ENCODE results near the gene NKX6-1. TPM values are rescaled to one million over a fixed set of nuclear protein-coding genes. Genes with fewer than 3 reads are reported as not detected.

The NKX6-1 gene
- 0.52 and 2.6 TPM in 2 replicates for total RNA-seq (2014; rRNA removed; shearing (Covaris generic); ENCODE audit: low replicate concordance)

DNA sequence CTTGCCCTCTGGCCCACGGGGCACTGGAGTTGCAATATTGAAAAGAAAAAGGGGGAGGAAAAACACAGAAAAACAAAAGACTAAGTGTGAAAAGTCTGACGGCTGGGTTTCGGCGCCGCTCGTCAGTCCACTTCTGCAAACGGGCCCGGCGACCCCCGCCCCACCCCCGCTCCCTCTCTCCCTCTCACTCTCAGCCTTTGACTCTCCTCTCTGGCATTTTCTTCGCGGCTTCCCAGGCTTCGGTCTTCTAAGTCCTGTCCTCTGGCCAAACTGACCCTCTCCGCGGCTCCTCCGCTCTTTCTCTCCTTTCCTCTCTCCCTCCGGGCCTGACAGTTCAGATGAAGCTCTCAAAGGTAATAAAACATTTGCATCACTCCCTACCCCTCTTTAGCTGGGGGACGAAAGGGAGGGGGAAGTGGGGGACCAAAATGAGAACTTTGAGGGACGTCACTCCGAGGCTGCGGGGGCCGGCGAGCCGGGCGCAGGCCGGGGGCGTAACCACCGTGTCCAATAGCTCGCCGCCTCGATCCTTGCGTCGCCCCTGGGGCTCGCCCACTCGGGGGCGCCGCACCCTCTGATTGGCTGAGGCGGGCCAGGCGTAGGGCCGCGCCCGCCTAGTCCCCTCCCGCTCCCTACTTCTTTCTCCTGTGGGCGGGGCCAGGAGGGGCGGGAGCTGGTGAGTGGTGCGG is at the start of gene NKX6-1:
TSS of gene NKX6-1 (minus strand) at position 358 of the 689 bp plus-strand sequence. CDS start 1,064 bp downstream, outside the sequence.
- Histone ChIP-seq H3K36me3 (peaks cover 5% of the 10 kb centered on the region; the same call in 1 of the 2 replicates), H3K4me3 (peak within 1 kb of the TSS; percentile 67), H3K27me3 (no peaks in the 10 kb centered on the region), H3K9me3 (no peaks in the 10 kb centered on the region)
- DNase-seq, result peak; percentile 91

DNA sequence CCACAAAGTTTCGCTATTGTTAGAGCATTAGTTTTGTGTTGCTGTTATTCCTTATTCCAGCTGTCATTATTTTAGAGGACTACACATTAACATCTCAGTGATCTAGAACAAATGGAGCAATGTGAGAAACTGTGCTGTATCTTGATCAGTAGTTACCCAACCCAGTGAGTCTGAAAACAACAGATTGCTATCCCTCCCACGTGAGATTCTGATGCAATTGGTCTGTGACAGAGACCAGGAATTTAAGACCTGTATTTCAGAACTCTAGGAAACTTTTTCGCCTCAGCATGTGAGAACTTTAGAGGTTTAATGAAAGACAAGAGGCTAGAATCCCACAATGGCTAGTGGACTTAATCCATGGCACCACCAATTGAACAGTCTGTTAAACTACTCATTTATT is 48.1 kb upstream of the NKX6-1 start:
- no peak for DNase-seq
- no peak overlapping the region for H3K4me3 ChIP-seq
- no peaks in the 10 kb centered on the region for H3K27me3 ChIP-seq
- no peaks in the 10 kb centered on the region for H3K36me3 ChIP-seq
- no peaks in the 10 kb centered on the region for H3K9me3 ChIP-seq

DNA sequence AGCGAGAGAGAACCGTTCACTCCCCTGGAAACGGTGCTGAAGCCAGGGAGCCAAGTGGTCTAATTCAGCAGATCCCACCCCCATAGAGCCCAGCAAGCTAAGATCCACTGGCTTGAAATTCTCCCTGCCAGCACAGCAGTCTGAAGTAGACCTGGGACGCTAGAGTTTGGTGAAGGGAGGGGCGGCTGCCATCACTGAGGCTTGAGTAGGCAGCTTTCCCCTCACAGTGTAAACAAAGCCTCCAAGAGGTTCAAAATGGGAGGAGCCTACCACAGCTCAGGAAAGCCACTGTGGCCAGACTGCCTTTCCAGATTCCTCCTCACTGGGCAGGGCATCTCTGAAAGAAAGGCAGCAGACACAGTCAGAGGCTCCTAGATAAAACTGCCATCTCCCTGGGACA is 46.0 kb upstream of the NKX6-1 start:
- Histone ChIP-seq H3K27me3 (no peaks in the 10 kb centered on the region), H3K36me3 (no peaks in the 10 kb centered on the region), H3K4me3 (no peak overlapping the region), H3K9me3 (no peaks in the 10 kb centered on the region)
- DNase-seq, result no peak

DNA sequence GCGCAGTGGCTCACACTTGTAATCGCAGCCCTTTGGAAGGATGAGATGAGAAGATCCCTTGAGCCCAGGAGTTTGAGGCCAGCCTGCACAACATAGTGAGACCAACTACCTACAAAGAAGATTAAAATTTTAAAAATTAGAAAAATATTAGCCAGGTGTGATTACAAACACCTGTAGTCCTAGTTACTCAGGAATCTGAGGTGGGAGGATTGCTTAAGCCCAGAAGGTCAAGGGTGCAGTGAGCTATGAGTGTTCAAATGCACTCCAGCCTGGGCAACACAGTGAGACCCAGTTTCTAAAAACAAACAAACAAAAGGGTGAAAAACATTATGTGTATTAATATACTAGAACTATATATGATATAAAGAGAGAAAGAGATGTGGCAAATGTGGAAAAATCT is 36.8 kb upstream of the NKX6-1 start:
- H3K4me3 ChIP-seq, result no peak overlapping the region
- no peak for DNase-seq
- H3K9me3 ChIP-seq, result no peaks in the 10 kb centered on the region
- no peaks in the 10 kb centered on the region for H3K27me3 ChIP-seq
- no peaks in the 10 kb centered on the region for H3K36me3 ChIP-seq

DNA sequence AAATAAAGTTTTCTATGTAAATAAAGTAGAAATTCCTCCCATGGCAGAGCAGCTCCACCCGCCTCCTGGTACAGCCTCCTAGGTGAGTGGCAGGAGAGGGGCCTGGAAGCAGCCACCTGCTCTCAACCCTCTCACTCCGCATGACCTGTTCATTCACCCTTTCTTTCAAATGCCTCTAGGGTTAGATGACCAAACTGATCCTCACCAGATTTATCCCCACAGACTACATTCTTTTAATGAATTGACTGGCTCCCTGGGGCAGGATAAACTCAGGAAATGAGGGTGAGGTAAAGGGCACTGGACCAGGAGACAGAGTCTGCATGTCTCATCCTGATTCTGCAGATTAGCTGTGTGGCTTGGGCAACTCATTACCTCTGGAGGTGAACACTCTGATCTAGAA is 32.6 kb upstream of the NKX6-1 start:
- H3K9me3 ChIP-seq, result no peaks in the 10 kb centered on the region
- H3K36me3 ChIP-seq, result no peaks in the 10 kb centered on the region
- no peaks in the 10 kb centered on the region; the same call in 1 of the 2 replicates for H3K27me3 ChIP-seq
- H3K4me3 ChIP-seq, result no peak overlapping the region
- DNase-seq, result peak; percentile 20

DNA sequence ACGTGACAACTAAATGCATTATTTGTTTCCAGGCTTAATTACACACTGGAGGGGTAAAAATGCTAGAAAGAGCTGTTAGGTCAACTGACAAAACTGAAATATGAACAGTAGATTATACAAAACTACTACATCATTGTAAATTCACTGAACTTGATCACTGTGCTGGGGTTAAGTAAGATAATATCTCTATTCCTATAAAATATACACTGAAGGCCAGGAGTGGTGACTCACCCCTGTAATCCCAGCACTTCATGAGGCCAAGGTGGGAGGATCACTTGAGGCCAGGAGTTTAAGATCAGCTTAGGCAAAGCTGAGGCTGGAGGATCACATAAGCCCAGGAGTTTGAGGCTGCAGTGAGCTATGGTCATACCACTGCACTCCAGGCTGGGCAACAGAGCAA is 31.8 kb upstream of the NKX6-1 start:
- DNase-seq, result peak; percentile 71
- no peaks in the 10 kb centered on the region for H3K36me3 ChIP-seq
- H3K27me3 ChIP-seq, result no peaks in the 10 kb centered on the region; the same call in 1 of the 2 replicates
- no peak overlapping the region for H3K4me3 ChIP-seq
- no peaks in the 10 kb centered on the region for H3K9me3 ChIP-seq

DNA sequence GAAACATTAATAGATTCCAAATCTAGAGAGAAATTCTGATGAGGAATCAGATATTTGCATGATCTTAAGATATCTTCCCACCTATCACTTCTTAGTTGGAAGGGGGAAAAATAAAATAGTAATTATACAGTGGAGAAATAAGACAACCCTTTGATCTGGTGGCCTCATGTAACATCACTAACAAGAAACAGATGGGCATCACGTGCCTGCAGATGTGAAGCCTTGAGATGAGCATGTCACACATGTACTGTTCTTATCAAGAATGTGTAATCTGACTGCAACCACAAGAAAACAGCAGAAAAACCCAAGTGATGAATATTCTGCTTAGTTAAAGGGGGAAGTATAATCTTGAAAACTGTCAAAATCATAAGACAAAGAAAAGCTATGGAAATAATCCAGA is 31.4 kb upstream of the NKX6-1 start:
- Histone ChIP-seq H3K4me3 (no peak overlapping the region), H3K9me3 (no peaks in the 10 kb centered on the region)
- no peak for DNase-seq

DNA sequence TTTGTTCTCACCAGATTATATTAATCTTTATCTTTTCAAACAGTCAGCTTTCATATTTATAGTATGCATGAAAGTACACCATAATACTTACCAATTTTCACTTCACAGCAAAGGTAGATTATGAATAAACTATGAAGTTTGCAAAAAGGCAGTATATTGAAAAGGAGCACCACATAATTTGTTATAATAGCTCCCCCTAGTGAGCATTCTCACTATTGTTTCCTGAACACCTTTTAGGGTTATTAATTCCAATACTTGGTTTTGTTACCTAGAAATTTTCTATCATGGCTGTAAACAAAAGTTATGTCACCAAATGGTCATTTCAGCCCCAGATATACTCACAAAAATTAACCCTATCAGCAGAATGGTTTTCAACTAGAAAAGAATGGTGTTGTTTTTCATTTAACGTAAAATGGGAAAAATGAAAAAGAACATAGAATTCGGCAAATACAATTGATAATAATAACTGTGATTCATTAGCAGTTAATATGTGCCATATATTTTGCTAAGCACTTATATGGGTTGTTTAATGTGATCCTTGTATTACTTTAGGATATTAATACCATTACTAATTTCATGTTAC is 30.2 kb upstream of the NKX6-1 start:
- Histone ChIP-seq H3K36me3 (no peaks in the 10 kb centered on the region), H3K9me3 (no peaks in the 10 kb centered on the region), H3K4me3 (no peak overlapping the region), H3K27me3 (no peaks in the 10 kb centered on the region; the same call in 1 of the 2 replicates)
- no peak for DNase-seq

More for the DNA sequence above, 31.4 kb upstream of the NKX6-1 start:
- Histone ChIP-seq H3K27me3 (no peaks in the 10 kb centered on the region; the same call in 1 of the 2 replicates), H3K36me3 (no peaks in the 10 kb centered on the region)

DNA sequence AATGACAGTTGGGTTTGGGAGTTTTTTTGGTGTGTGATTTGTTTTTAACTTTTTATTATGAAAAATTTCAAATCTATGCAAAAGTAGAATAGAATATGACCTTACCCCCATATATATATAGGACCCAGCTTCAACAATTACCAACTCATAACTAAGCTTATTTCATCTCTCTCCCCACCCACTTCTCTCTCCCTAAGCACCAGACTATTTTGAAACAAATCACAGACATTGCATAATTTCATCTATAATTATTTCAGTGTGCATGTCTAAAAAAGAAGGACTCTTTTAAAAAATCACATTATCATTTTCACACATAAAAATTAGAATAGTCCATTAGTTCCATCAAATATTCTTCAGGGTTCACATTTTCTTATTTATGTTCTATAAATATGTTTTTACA is 28.3 kb upstream of the NKX6-1 start:
- H3K4me3 ChIP-seq, result no peak overlapping the region
- DNase-seq, result no peak
- H3K36me3 ChIP-seq, result no peaks in the 10 kb centered on the region
- H3K27me3 ChIP-seq, result no peaks in the 10 kb centered on the region; the same call in 1 of the 2 replicates
- H3K9me3 ChIP-seq, result no peaks in the 10 kb centered on the region

DNA sequence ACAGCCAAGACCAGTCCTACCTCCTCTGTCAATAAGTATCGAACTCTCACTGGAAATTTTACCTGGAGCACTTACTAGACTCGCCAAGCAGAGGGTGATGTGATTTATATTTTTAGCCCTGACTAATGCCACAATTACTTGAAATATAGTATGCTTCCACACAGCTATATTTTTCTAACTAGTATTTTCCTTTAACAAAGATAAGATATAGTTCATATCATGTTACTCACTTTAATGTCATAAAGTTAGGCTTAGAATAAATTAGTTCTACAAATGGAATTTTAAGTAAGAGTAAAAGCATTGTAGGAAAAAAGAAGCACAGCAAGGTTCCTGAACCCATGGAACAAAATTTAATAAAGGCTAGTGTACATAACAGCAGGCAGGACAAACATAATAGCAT is 16.0 kb upstream of the NKX6-1 start:
- H3K9me3 ChIP-seq, result no peaks in the 10 kb centered on the region
- H3K27me3 ChIP-seq, result no peaks in the 10 kb centered on the region
- no peaks in the 10 kb centered on the region for H3K36me3 ChIP-seq
- H3K4me3 ChIP-seq, result no peak overlapping the region
- DNase-seq, result no peak

DNA sequence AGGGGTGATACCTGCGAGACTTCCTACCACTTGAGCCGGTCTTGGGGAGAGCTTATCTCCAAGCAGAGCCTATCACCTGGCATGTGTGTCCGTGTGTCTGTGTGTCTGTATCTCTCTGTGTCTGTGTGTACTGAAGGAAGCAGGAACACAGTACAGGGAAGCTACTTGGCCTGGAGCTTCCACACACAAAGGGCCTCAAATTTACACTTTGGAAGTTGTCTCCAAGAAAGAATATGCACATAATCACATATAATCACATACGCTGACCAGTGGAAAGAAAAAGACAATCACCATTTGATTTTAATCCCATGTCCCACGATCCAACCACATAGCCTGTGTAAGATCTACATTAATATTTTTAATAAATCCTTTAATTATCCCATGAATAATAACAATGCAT is 13.2 kb upstream of the NKX6-1 start:
- H3K4me3 ChIP-seq, result no peak overlapping the region
- no peaks in the 10 kb centered on the region for H3K27me3 ChIP-seq
- H3K9me3 ChIP-seq, result no peaks in the 10 kb centered on the region
- DNase-seq, result no peak
- H3K36me3 ChIP-seq, result no peaks in the 10 kb centered on the region

DNA sequence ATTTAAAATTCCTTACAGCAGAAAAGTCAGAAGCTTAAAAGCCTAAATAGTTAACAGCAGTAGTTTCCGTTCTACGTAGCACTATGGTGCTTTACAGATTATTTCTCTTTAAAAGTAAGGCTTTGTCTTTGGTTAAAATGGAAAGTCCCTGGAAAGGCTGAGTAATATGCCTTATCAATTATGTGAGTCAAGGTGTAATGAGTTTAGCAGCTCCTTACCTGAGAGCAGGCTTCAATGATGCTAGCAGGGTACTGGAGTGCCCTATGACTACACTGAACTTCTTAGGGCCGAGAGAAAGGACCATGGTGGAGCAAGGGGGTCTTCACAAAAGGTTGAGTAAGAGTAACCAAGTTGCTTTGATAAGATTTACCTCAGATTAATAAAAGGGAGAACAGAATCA is 12.6 kb upstream of the NKX6-1 start:
- Histone ChIP-seq H3K27me3 (no peaks in the 10 kb centered on the region), H3K4me3 (no peak overlapping the region), H3K36me3 (no peaks in the 10 kb centered on the region), H3K9me3 (no peaks in the 10 kb centered on the region)
- DNase-seq, result no peak

DNA sequence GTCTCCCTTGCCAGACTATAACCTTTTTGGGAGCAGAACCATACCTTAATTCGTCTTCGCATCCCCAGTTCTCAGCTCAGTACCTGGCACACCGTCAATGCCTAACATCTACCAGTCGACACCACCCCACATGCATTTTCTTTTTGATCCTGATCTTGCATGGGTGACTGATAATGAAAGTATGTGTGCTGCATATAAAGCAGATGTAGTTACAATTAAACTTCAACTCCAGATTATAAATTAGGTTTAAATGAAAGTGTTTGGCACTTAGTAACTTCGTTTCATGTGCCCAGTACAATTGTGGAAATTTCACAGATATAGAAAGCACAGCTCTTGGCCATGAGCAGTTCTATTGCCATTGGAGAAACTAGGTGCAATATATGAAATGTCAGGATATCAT is 8.8 kb upstream of the NKX6-1 start:
- Histone ChIP-seq H3K4me3 (no peak overlapping the region), H3K9me3 (no peaks in the 10 kb centered on the region), H3K27me3 (no peaks in the 10 kb centered on the region), H3K36me3 (no peaks in the 10 kb centered on the region)
- DNase-seq, result no peak

DNA sequence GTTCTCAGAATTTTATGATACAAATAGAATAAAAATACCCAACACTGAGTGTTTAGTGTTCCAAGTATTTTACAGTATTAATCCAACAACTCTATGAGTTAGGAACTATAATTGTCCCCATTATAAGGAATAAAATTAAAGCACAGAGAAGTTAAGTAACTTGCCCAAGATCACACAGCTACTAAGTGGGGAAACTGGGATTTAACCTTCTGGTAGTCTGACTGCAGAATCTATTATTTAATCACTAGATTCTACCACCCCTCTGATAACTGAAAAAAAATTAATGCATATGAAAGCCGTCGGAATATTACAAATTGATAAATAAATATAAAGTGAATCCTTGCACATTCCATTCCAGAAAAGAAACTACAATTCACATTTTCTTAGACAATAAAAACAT is 5.7 kb upstream of the NKX6-1 start:
- no peak overlapping the region for H3K4me3 ChIP-seq
- no peaks in the 10 kb centered on the region for H3K9me3 ChIP-seq
- H3K27me3 ChIP-seq, result no peaks in the 10 kb centered on the region
- DNase-seq, result no peak
- H3K36me3 ChIP-seq, result no peaks in the 10 kb centered on the region

DNA sequence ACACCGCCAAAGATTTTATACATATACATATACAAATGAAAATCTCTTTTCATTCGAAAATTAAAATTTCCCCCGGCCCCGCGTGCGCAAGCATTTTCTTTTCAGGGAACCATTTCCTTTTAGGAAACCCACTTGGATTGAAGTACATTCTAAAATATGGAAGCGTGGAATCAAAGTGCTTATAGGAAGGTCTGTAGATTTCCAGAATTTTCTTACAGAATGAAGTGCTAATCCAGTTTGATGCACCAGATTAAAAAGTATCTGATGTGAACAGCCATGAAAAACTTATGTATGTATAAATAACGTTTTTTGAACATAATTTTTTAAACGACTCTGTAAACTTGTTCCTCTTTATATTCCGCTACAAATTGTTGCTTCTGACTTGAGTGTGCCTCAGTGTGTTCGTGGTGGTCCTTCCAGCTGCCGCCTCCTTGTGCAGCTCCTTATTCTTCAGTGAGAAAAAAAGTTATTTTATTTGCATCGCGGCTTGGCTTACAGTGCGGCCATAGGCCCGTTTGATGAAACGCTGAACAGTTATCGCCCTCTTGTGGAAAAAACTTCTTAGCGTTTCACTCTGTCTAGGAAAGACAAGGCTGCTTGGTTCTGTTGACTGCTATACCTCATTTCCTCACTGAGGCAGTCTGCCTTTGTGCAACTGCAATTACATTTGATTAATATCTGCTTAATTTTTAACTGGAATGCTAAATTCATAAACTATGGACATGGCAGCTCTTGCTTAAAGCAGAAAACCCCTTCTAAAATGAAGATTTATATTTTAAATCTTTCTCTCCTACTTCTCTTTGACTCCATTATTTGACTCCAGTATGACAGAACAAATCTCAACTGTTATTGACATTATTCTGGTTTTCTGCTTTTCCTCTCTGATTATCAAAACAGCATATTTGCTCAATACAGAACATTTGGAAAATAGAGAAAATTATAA is 4.7 kb upstream of the NKX6-1 start:
- Histone ChIP-seq H3K9me3 (no peaks in the 10 kb centered on the region), H3K4me3 (no peak overlapping the region), H3K27me3 (no peaks in the 10 kb centered on the region), H3K36me3 (no peaks in the 10 kb centered on the region)
- peak; percentile 6 for DNase-seq

DNA sequence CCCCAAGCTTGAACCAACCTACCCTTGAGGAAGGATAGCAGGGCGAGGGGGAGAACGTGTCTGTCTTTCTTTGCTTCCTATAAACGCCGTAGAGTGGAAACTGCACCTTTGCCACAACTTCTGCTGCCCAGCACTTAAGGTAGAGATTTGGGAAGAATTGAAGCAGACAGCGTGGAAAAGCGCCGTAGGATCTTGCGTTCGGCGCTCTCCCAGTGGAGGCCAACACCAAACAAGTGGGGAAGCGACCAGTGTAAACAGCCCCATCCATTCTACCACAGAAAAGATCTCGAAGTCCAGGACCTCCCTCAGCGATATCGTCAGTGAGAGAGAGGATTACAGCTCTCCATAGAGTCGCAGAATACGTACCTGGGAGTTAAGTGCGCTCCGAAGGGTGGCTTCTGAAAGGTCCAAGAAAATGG is 3.9 kb upstream of the NKX6-1 start:
- DNase-seq, result no peak
- Histone ChIP-seq H3K27me3 (no peaks in the 10 kb centered on the region), H3K4me3 (no peak overlapping the region), H3K36me3 (no peaks in the 10 kb centered on the region), H3K9me3 (no peaks in the 10 kb centered on the region)

DNA sequence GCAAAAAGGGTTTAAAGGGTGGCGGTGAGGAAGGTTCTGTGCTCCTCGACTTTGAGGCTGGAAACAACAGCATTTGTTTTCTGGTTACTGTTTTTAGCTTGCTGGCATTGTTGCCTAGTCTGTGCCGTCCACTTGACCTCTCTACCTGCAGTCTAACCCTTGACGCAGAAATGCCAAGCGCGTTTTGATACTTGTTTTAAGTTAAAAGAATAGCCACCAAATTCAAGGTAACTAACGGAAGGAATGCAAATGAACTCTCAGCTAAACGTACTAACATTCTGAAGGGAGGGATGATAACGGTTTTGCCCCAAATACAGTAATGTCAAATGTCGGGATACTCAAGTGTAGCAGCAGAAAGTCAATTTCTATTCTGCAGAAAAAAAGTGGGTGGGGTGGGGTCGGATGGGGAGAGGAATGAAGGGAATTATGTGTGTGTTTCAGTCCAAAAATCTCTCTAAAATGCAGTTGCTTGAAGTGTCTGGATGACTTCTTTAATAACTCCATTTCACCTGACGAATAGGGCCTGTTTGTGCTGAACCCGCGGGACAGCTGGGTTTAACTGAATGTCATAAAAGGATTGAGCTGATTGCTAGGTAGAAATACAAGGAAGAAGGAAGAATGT is 3.4 kb upstream of the NKX6-1 start:
- DNase-seq, result no peak
- Histone ChIP-seq H3K36me3 (no peaks in the 10 kb centered on the region), H3K27me3 (no peaks in the 10 kb centered on the region), H3K4me3 (no peak overlapping the region), H3K9me3 (no peaks in the 10 kb centered on the region)
